ENCODE data around the gene TPP2.

The TPP2 gene

GRCh38 chr13:102700088-102701031 is 103.6 kb downstream of the TPP2 start:
- Mint-ChIP-seq H3K9me3 (peaks cover 8% of the 10 kb centered on the region), H3K4me3 (peak overlapping the region in 2 of 3 experiments; percentile 1 to 53), H3K36me3 (ENCODE audit: low read depth) (peaks cover 5% of the 10 kb centered on the region), H3K27me3 (ENCODE audit: low read depth) (peaks cover 3% of the 10 kb centered on the region), H3K4me1 (peaks cover 76% of the 10 kb centered on the region), H3K27ac (peak overlapping the region; percentile 83 to 91 (median 88))
- TF ChIP-seq, protein P1, sequence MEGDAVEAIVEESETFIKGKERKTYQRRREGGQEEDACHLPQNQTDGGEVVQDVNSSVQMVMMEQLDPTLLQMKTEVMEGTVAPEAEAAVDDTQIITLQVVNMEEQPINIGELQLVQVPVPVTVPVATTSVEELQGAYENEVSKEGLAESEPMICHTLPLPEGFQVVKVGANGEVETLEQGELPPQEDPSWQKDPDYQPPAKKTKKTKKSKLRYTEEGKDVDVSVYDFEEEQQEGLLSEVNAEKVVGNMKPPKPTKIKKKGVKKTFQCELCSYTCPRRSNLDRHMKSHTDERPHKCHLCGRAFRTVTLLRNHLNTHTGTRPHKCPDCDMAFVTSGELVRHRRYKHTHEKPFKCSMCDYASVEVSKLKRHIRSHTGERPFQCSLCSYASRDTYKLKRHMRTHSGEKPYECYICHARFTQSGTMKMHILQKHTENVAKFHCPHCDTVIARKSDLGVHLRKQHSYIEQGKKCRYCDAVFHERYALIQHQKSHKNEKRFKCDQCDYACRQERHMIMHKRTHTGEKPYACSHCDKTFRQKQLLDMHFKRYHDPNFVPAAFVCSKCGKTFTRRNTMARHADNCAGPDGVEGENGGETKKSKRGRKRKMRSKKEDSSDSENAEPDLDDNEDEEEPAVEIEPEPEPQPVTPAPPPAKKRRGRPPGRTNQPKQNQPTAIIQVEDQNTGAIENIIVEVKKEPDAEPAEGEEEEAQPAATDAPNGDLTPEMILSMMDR (IDR thresholded peaks at IDR 0.05; ENCODE audit: unreplicated experiment in 3 of 3): no peak

DNA sequence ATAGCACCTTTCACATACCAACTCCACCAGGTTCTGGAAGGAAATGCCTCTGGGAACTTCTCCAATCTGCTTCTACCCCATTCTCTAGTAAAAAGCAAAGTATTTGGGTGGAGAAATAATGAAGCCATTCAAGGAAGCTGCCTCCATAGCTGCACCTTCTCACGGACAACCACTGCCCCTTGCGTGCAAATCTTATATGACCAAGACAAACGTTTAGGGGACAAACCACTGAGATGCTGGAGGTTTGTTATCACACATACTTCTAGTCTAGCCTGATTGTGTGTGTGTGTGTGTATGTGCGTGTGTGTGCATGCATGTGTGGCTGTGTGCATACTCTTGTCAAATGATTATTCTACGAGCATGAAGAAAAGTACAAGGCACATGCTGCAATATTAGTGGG is 104.5 kb downstream of the TPP2 start:
- Mint-ChIP-seq H3K36me3 (ENCODE audit: low read depth) (peaks cover 5% of the 10 kb centered on the region), H3K4me3 (no peak overlapping the region), H3K27ac (peak overlapping the region; percentile 83 to 91 (median 88)), H3K9me3 (peaks cover 8% of the 10 kb centered on the region), H3K4me1 (peaks cover 74% of the 10 kb centered on the region), H3K27me3 (ENCODE audit: low read depth) (peaks cover 3% of the 10 kb centered on the region)
- TF ChIP-seq, protein P1 (IDR thresholded peaks at IDR 0.05; ENCODE audit: unreplicated experiment in 3 of 3): no peak

DNA sequence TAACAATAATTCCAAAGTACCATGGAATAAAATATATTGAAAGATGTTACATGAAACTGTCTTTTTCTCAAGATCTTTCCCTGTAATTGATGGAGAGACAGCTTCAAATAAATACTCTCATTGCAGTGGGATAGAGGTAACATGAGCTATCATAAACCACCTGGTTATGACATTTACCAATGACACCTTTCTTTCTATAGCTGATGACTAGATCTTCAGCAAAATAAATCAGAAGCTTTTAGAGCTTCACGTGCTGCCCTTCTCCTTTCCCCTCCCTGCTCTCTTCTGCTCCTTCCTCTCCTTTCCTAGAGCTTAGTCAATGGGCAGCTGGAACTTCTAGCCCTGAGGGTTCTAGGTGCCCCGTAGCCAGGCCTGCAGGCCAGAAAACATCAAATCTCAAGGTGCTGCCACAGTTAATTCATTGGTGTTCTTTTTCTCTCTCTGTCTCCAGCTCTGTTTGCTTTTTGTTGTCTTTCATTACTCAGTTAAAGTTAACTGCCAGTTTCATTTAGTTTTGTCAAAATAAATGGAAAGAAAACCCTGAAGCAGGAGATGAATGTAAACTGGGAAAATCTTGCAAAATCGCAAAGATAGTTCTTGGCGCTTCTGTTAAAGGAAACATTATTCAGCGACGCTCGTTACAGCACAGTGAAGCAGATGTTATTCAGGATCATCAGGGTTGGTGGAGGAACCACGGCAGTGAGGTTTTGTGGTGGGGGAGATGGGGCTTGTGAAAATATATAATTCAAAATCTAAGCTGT is 106.4 kb downstream of the TPP2 start:
- Mint-ChIP-seq H3K27me3 (ENCODE audit: low read depth) (peaks cover 3% of the 10 kb centered on the region), H3K9me3 (peaks cover 8% of the 10 kb centered on the region), H3K36me3 (ENCODE audit: low read depth) (peaks cover 5% of the 10 kb centered on the region), H3K4me1 (peaks cover 71% of the 10 kb centered on the region), H3K27ac (peak overlapping the region; percentile 82 to 89 (median 87)), H3K4me3 (peak overlapping the region in 1 of 3 experiments; percentile 21)
- TF ChIP-seq, protein P1 (IDR thresholded peaks at IDR 0.05; ENCODE audit: unreplicated experiment in 3 of 3): no peak

GRCh38 chr13:102703726-102704035 is 106.9 kb downstream of the TPP2 start:
- H3K36me3 Mint-ChIP-seq (ENCODE audit: low read depth): peaks cover 1% of the 10 kb centered on the region
- H3K9me3 Mint-ChIP-seq: peaks cover 4% of the 10 kb centered on the region
- TF ChIP-seq, protein P1 (IDR thresholded peaks at IDR 0.05; ENCODE audit: unreplicated experiment in 3 of 3): no peak
- peaks cover 65% of the 10 kb centered on the region for H3K4me1 Mint-ChIP-seq
- no peaks in the 10 kb centered on the region for H3K27me3 Mint-ChIP-seq (ENCODE audit: low read depth)
- peak overlapping the region; percentile 82 to 89 (median 87) for H3K27ac Mint-ChIP-seq
- H3K4me3 Mint-ChIP-seq: no peak overlapping the region

DNA sequence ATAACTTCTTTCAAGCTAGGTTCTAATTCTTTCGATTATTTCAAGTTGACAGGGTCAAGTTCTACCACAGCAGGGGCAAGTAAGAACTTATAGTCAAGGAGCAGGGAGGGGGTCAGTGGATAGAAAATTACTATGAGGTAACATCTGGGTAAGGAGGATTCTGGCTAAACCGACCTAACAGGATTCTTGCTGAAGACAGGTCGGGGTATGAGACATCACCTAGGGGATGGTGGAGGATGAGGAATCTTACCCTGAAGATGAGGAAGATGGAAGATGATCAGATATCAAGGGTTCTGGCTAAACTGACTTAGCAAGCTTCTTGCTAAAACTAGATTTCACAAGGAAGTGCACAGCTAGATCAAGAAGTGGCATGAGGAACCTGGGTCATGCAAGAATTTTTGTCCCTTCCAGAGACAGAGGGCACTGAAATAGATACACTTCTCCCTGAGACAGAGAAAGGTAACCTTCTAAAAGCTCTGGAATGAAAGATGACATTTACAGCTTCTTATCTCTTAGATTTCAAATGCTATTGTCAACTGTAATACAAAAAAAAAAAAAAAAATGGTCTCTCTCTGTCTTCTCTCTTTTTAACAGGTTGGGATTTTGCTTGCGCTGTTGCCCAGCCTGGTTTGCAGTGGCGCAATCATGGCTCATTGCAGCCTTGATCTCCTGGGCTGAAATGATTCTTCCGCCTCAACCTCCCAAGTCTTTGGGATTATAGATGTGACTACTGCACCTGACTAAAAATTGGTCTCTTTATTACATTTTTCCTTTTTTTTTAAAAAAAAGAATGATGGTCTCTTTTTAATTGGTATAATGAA is 107.7 kb downstream of the TPP2 start:
- Mint-ChIP-seq H3K4me1 (peaks cover 58% of the 10 kb centered on the region), H3K4me3 (peak overlapping the region in 1 of 3 experiments; percentile 6), H3K9me3 (peaks cover 5% of the 10 kb centered on the region), H3K36me3 (ENCODE audit: low read depth) (no peaks in the 10 kb centered on the region), H3K27ac (peak overlapping the region; percentile 82 to 89 (median 87)), H3K27me3 (ENCODE audit: low read depth) (no peaks in the 10 kb centered on the region)
- TF ChIP-seq, protein P1 (IDR thresholded peaks at IDR 0.05; ENCODE audit: unreplicated experiment in 3 of 3): no peak
